GM21786 (cell line): ENCODE data around the gene P4HA2.

Source experiments
- ATAC-seq: cut with Tn5 transposase; IDR thresholded peaks from one replicate; pipeline ENCODE4 v1.9.1; 2021; ENCODE audit not compliant: unreplicated experiment

Gene P4HA2

DNA sequence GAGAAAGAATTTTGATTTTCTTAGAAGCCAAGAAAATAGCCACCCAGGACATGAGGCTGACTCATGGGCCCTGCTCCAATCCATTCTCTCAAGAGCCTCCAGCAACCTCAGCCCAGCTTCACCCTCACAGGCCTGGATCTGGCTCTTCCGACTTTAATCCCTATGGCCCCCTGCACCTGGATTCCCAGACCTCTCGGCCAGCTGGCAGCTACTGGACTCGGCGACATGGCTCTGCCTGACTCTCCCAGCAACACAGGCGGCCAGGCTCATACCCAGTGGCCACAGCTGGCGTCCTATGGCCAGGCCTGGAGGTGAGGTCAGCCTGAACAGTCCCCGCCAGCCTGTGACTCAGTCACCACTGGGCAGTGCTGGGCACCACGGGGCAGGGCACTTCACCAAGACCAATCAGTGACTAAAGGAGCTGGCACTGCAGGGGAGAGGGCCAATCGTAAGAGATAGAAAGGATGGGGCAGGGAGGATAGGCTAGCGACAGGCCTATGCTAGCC lies 23.6 kb upstream of the P4HA2 start:
- no peak for ATAC-seq

DNA sequence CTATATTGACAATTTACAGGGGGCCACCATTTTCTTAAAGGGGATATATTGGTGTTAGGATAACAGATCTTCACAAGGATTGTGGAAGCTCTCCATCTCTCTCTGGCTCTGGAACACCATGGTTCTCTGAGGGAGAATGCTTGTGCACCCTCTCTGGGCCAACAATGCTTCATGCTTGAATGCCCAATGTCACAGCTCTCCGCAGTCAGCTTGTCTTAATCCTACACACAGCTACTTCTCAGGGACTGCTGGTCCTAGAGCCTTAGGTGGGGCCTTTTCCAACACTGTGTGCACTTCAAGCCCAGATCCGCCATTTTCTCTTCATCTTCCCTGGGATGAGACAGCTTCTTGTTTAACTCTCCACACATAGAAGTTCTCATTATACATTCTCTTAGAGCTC lies 22.9 kb upstream of the P4HA2 start:
- ATAC-seq = no peak

DNA sequence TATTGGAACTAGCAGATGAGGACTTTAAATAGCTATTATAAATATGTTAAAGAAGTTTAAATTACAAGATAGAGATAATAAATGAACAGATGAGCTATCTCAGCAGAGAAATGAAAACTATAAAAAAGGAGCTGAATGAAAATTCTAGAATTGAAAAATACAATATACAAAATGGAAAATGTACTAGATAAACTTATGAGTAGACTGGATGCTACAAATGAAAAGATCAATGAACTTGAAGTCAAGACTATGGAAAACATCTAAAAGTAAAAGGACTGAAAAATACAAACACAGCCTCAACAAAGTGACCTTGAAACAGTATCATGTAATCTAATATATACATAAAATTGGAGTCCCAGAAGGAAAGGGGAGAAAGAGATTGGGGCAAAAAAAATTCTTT lies 19.2 kb upstream of the P4HA2 start:
- no peak for ATAC-seq

DNA sequence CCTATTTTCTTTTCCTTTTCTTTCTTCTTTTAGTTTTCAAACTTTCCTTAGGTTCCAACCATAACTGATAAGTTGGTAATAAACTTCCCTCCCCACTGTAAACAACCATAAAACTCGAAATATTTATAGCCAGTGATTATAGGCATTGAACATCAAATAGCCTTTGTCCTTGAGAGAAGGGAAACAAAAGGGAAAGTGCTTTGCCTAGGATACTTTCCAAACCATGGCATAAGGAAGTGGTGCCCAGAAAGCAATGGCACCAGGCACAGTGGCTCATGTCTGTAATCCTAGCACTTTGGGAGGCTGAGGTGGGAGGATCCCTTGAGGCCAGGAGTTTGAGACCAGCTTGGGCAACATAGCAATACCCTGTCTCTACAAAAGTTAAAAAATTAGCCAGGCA lies 17.9 kb upstream of the P4HA2 start:
- ATAC-seq = no peak

DNA sequence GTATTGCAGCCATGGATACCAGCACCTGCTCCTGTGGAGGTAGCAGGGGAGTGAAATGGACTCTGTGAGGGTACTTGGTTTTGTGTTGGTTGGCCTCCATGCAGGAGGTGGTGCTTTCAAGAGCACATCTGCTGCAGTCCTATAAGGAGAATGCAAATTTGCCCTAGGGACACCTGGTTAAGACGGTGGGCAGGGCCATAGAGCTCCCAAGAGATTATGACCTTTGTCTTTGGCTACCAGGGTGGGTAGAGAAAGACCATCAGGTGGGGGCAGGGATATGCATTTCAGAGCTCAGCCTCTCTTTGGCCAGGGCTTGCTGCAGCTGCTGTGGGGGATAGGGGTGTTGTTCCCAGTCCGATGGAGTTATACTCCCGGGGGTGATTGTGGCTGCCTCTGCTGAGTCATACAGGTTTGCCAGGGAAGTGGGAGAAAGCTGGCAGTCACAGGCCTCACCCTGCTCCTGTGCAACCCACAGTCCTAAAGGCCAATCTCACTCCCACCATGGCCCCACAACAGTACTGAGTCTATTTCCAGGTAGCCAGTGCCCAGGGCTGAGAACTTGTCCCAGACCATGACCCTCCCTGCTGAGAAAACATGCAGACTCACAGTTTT lies 15.8 kb upstream of the P4HA2 start:
- ATAC-seq = no peak

DNA sequence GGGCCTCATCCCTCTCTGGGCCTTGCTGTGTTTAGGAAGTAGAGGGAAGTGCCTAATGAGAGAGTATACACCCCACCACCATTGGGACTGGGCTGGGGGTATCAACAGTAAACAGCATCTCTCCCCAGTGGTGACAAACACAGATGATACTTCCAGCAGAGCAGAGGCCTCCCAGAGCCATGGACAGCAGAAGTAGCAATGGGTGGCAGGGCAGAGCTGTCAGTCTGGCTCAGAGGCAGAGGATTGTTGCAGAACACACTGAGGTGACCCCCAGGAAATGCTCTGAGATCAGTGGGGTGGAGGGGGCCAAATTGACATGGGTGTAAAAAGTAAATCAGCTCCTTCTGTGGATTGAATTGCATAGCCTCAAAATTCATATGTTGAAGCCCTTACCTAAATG lies 12.1 kb upstream of the P4HA2 start:
- ATAC-seq = no peak

DNA sequence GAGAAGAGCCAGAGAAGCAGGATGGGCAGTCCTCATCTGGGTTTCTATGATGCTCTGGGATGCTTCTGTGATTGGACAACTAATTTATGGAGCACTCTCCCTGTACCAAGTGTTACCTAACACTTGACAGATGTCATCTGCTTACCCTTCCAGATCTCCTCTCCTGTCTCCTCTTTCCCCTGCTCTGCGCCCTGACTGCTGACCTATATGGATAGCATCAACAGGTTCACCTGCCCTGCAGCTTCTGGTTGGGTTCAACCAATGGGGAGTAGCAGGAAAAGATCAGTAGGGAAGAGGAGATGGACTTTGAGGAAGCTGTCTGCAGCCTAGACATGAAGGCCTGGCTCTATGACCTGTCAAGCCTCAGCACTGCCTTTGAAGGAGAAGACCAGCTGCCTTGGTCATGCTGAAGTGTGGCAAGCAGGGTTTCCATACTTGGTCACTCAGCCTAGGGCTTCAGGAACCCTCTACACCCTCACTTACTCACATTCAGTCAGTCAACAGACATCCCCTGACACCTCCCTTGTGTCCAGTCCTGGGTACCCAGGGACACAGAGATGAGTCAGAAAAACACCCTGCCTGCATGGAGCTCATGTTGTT lies 11.3 kb upstream of the P4HA2 start:
- no peak for ATAC-seq

DNA sequence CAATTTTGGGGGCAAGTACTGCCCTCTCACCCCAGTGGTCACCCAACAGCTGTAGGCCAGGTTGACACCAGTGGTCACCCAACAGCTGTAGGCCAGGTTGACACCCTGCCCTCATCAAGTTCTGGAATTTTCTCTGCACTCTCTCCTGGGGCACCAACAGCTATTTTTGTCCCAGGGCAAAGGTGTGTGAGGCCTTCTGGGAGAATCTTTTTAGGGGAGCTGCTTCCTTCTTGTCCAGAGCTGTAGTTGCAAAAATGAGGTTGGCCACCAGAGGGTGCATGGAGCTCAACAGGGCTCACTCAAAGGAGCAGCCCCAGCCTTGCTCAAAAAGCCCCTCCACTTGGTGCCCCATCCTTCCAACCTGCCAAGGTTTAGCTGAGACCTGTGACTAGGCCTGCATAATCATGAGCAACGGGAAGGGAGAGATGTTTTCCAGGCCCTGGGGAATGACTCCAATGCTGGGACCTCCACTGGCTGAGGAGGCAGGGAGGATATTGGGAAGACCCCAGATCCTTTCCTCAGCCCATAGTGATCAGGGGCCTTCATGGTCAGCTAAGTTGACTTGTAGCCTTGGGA lies 10.6 kb upstream of the P4HA2 start:
- ATAC-seq = no peak

DNA sequence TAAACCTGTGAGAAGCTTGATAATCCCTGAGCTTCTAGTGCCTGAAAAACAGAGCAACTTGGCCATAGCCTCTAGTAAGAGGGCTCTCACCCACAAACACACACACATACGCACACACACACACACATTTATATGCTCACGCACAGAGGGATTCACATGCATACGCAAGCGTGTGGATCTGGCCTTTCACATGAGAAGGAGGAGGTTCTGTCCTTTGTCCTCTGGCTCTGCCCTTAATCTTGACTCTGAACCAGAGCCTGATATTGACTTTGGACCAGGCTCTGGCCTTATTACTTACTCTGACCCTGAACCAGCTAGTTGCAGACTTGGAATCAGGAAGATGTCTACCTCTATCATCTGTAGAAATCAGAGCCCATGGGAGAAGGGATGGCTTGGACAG lies 10.0 kb upstream of the P4HA2 start:
- ATAC-seq = no peak

DNA sequence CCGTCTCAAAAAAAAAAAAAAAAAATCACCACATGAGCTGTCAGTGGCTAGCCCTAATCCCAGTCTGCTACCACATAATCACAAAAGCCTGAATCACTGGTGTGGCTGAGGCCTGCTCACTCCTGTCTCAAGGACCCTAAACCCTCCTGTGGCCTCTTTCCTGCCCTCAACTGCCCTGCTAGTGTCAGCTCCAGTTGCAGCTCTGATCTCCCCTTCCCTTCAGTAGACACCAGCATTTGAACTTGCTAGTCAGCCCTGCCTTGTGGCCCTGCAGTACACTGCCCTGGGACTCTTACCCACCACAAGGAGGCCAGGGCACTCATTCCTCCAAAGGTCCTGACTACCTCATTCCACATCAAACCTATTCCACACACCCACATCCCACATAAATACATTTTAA lies 9.5 kb upstream of the P4HA2 start:
- no peak for ATAC-seq

DNA sequence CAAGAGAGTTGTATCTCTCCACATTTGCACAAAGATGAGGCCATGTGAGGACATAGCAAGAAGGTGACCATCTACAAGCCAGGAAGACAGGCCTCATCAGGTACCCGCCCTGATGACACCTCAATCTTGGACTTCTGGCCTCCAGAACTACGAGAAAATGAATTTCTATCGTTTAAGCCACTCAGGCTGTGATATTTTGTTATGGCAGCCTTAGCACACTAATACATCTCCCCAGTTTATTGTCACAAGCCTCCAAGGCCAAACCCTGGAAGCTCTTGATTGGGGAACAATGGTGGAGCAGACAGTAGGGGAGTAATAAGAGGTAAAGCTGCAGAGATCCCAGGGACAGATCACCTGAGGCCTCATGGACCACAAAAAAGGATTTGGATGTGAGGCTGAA lies 7.7 kb upstream of the P4HA2 start:
- ATAC-seq = no peak

DNA sequence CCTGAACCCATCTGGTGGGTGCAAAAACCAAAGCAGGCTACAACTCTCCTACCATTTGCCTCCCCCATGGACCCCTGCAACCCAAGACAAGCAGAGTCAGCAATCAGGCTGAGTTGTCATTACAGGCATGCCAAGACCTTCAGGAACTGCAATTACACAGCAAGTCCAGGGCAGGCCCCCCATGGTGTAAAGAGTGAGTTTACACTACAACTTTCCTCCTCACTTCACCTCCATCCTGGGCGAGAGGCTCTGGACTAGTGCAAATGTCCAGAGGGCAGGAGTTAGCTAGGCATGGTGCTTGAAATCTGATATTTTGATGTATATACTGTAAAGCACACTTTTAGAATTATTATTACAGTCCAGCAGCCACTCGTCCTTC lies 7.0 kb upstream of the P4HA2 start:
- no peak for ATAC-seq

DNA sequence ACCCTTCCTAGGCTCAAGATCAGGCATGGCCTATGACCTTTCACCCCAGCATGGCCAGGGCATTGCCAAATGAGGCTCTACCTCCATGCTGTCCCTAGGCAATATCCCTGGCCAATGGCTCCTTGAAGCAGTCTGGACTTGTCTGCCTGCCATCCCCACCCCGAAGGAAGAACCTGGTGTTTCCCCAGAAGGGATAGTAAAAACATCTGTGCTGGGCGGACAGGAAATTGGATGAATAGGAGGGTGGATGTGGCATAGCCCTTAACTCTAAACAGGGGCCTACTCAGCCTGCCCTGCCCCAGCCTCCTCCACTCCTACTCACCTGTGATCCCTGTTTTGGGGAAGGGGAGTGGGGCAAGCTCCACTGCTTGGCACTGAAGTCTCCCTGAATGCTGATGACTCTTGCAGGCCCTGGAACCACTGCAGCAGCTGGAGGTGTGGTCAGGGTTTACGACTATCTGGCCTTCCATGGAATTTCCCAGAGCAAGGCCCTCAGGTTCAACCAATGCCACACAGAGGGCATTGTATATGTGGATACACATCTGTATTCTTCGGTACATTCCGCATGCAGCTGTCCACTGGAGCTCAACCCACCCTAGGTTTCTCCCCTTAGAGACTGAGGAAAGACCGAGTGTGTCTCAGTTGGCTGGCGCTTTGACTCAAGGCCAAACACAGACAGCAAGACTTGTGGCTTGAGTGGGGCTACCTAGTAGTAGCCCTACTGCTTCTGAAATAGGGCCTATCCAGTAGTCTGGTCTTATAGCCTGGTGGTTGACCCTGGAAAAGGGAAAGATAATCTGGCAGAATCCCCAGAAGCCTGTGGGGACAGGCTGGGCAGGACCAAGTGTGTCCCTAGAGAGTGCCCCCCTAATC lies 6.4 kb upstream of the P4HA2 start:
- ATAC-seq = no peak

DNA sequence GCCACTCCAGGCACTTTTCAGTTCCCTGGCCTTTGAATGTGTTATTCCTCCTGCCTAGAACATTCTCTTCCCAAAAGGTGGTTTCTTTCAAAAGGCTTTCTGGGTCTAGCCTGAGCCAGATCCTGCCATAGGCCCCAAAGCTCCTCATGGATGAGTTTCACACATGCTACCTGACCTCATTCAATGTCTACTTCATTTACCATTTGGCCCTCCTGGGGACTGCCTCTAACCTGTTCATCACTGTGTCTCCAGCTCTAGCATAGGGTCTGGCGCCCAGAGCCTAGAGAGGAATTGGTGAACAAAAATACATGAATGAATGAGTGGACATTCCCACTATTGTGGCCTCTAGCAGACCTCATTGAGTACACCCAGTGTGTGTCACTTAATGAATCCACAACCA lies 5.4 kb upstream of the P4HA2 start:
- no peak for ATAC-seq

DNA sequence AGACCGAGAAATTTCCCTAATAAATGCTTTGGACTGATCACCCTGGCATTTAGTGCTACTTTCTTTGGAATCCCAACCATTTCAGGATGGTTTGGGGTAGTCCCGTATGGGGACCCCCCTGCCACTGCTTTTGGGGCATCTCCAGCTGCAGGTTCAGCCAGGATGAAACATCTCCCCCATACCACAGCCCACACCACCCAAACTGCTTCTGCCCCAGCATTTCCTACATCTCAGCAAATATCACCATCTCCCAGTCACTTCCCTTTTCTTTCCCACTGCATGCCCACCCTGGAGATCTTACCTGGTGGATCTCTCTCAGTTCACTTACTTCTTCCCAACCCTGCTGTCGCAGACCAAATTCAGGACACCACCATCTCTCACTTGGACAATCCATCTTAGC lies 4.8 kb upstream of the P4HA2 start:
- ATAC-seq = no peak

DNA sequence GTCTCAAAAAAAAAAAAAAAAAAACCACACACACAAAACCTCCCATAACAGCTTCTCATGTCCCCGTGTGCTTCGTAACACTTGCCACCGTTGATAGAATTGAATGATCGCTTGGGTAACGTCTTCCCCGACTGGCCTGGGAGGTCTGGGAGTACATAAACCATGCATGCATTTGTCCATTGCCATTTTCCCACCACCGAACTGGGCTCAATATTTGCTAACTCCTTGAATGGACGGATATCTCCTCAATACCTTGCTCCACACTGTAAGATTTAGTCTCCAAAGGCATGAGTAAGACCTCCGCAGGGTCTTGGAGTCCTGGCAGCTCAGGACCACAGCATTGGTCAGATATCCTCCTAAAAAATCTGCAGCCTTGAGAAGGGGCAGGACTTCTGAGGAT lies 3.2 kb upstream of the P4HA2 start:
- ATAC-seq = no peak

DNA sequence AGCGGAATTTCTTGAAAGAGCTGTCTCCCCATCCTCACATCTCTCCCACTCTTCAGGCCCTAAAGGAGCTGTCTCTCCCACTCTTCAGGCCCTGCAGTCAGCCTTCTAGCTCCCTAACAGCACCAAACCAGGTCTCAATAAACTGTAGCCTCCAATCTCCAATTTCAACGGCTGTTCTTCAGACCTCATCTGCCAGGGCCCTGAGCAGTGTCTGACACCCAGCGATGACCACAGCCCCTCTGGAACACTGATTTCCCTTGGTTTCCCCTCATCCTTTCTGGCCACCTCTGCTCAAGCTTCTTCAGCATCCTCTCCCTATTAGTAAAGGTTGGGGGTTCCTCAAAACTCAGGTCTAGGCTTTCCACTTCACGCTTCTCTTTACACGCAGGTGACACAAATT lies 1.6 kb upstream of the P4HA2 start:
- ATAC-seq = no peak

DNA sequence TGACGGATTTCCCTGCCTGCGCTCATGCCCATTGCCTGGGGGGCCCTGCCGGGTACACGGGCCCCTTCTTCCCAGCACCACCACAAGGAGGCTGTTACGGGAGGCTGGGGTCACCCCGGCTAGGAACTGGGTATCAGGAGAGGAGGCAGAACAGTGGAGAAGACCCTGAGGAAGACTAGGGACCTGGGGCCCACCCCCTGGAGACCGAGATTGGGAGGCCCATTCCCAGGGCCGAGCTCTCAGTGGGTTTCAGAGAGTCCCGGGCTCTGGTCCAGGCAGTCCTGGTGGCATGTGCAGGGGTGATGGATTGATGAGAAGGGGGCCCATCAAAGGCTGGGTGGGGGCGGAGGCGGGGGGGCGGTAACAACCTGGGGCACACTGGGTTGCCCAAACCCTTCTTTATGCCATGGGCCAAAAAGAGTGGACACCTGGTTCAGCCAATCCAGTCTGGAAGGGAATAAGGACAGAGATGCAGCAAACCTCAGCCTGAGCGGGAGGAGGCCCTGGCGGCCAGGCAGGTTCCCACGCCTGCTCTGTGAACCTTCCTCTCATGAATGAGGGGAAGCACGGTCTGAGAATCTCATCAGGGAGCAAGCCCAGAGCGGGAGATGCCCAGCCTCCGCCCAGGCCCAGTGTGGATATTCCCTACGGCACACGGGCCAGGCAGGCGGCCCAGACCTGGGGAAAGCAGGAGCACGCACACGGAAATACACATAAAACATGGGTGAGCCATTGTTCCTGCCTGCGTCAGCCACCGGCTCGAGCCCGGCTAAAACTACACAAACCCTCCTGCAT lies 785 bp upstream of the P4HA2 start:
- ATAC-seq = no peak

DNA sequence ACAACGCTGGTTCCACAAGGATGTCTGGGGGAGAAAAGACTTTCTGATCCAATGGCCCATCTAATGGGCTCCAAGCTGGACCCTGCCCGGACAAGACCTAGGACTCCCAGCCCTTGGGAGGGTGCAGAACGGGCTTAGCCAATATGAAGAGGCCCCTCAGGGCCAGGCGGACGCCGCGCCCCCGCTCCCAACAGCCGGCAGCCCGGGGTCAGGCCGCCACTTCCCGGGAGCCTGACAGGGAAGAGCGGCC lies 493 bp downstream of the P4HA2 start:
- no peak for ATAC-seq

DNA sequence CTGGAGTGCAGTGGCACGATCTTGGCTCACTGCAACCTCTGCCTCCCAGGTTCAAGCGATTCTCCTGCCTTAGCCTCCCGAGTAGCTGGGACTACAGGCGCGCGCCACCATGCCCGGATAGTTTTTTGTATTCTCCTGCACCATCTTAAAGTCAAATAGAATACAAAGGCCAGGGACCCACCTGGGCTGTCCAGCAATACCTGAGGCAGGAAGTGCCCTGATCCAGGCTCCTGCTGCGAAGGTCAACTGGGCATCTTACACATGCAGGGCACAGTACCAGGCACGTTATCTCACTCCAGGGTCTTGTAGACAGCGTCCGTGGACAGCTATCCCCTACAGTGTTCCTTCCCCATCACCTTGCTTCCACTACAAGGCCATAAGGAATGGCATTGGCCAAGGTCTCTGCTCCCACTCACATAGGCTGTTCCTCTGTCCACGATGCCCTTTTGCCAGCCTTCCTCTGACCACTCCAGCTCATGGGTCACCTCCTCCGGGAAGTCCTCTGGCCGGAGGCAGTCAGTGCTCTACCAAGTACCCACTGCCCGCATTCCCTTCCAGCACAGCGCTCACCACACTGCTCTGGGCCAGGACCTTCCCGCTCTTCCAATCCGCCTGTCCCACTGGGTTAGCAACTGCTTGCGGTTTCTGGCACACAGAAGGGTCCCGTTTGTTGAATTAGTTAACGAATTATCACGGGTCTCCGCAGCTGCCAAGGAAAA lies 978 bp downstream of the P4HA2 start:
- ATAC-seq = no peak
